ENCODE results near the gene STK32C. TPM values are rescaled to one million over a fixed set of nuclear protein-coding genes. Genes with fewer than 3 reads are reported as not detected.

The STK32C gene
- total RNA-seq, 4 donors from 2014 or later: 3.7 to 13.9 (median 6.7) TPM

DNA sequence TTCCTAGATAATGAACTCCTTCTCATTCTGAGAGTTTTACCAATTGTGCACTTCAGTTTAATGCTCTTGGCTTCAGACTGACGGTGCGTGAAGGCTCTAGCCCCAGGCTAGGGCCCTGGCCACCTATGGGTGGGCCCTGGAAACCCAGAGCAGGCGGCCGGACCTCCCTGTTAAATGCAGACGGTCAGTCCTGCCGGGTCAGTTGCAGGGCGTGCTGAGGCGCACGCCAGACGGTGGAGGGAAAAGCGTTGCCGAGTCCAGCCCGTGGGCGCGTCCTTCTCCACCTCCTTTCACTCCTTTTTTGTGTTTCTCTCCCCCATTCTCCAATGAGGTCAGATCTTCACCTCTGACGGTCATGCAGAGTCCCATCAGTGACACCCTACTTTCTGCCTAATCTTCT lies 118.7 kb downstream of the STK32C start:
- Histone ChIP-seq H3K9me3 (no peaks in the 10 kb centered on the region), H3K27me3 (peaks cover 37 to 47% (median 38%) of the 10 kb centered on the region in 3 donors), H3K4me3 (no peak overlapping the region), H3K27ac (no peak overlapping the region), H3K4me1 (peaks cover 0 to 10% of the 10 kb centered on the region in 2 donors), H3K36me3 (no peaks in the 10 kb centered on the region)
- intact Hi-C loops (cut with DNase I; ENCODE audit: low total_unique reads) (no loop called here), in situ Hi-C loops (cut with MboI; ENCODE audit: low sequenced_read_pairs in 4 of 4) (no loop called here)
- TF ChIP-seq, protein P1, sequence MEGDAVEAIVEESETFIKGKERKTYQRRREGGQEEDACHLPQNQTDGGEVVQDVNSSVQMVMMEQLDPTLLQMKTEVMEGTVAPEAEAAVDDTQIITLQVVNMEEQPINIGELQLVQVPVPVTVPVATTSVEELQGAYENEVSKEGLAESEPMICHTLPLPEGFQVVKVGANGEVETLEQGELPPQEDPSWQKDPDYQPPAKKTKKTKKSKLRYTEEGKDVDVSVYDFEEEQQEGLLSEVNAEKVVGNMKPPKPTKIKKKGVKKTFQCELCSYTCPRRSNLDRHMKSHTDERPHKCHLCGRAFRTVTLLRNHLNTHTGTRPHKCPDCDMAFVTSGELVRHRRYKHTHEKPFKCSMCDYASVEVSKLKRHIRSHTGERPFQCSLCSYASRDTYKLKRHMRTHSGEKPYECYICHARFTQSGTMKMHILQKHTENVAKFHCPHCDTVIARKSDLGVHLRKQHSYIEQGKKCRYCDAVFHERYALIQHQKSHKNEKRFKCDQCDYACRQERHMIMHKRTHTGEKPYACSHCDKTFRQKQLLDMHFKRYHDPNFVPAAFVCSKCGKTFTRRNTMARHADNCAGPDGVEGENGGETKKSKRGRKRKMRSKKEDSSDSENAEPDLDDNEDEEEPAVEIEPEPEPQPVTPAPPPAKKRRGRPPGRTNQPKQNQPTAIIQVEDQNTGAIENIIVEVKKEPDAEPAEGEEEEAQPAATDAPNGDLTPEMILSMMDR (IDR thresholded peaks at IDR 0.05 in 4 of 5, conservative IDR thresholded peaks at IDR 0.05 in 1 of 5): no peak
- no peak for TF ChIP-seq POLR2A (IDR thresholded peaks at IDR 0.05)
- ATAC-seq (no peak), DNase-seq (no peak)

DNA sequence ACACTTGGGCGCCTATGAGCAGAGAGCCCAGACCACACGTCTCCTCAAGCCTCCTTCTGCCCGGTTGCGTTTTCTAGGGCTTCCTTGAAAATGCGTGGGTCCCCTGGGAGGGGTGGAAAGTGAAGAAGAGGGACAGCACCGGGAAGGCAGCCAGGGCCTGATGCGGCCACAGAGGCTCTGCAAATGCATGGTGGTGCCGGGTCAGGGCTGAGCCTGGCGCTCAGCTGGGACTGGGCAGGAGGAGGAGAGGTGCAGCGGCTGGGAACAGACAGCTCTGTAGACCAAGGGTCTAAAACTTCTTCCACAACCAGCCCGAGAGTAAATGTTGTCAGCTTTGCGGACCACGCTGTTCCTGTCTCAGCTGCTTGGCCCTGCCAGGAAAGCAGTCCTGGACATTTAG lies 119.4 kb downstream of the STK32C start:
- ATAC-seq: no peak
- in situ Hi-C loops (cut with MboI; ENCODE audit: low sequenced_read_pairs in 4 of 4): no loop called here
- H3K4me3 ChIP-seq: no peak overlapping the region
- H3K9me3 ChIP-seq: no peaks in the 10 kb centered on the region
- peaks cover 37 to 47% (median 38%) of the 10 kb centered on the region in 3 donors for H3K27me3 ChIP-seq
- H3K4me1 ChIP-seq: peaks cover 0 to 10% of the 10 kb centered on the region in 2 donors
- intact Hi-C loops (cut with DNase I; ENCODE audit: low total_unique reads): no loop called here
- H3K27ac ChIP-seq: no peak overlapping the region
- H3K36me3 ChIP-seq: no peaks in the 10 kb centered on the region
- DNase-seq: no peak
- TF ChIP-seq, protein P1 (IDR thresholded peaks at IDR 0.05 in 4 of 5, conservative IDR thresholded peaks at IDR 0.05 in 1 of 5): no peak
- no peak for TF ChIP-seq POLR2A (IDR thresholded peaks at IDR 0.05)

DNA sequence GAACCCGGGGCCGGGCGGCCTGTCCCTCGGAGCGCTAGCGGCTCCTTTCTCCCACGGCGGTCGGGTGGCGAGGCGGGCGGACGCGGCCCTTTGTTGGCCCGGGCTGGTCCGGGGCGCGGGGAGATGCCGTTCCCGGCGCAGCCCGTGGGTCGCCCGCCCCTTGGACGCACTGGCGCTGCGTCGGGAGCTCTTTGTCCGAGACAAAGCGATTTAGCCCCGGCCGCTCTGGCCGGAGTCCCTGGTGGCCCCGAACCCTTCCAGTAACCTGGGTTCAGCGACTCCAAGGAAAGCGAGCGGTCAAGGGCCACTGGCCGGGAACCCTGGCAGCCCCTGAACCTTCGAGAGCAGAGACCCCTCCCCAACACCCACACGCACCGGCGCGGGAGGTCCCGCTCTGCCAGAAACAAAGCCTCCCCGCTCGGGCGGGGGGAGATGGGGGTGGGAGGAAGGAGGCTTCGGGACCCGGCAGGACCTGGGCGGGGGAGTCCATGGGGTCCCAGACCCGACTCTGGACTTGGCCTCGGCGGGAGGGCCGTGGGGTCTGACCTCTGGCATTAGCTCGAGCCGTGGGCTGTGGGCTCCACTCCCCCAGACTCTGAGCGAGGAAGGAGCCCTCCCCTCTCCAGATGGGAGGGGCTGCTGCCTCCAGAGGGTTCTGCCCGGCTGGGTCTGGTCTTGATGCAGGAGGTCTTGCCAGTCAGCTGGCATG lies 120.2 kb downstream of the STK32C start:
- ATAC-seq (no peak), DNase-seq (no peak)
- intact Hi-C loops (cut with DNase I; ENCODE audit: low total_unique reads) (no loop called here), in situ Hi-C loops (cut with MboI; ENCODE audit: low sequenced_read_pairs in 4 of 4) (no loop called here)
- H3K27ac ChIP-seq: no peak overlapping the region
- no peaks in the 10 kb centered on the region for H3K36me3 ChIP-seq
- TF ChIP-seq, protein P1 (IDR thresholded peaks at IDR 0.05 in 4 of 5, conservative IDR thresholded peaks at IDR 0.05 in 1 of 5): no peak
- TF ChIP-seq POLR2A (IDR thresholded peaks at IDR 0.05): no peak
- peak overlapping the region; percentile 20 to 53 (median 42) for H3K4me3 ChIP-seq
- H3K9me3 ChIP-seq: no peaks in the 10 kb centered on the region
- H3K4me1 ChIP-seq: peaks cover 0 to 10% of the 10 kb centered on the region in 2 donors
- peaks cover 37 to 53% (median 41%) of the 10 kb centered on the region in 3 donors for H3K27me3 ChIP-seq

DNA sequence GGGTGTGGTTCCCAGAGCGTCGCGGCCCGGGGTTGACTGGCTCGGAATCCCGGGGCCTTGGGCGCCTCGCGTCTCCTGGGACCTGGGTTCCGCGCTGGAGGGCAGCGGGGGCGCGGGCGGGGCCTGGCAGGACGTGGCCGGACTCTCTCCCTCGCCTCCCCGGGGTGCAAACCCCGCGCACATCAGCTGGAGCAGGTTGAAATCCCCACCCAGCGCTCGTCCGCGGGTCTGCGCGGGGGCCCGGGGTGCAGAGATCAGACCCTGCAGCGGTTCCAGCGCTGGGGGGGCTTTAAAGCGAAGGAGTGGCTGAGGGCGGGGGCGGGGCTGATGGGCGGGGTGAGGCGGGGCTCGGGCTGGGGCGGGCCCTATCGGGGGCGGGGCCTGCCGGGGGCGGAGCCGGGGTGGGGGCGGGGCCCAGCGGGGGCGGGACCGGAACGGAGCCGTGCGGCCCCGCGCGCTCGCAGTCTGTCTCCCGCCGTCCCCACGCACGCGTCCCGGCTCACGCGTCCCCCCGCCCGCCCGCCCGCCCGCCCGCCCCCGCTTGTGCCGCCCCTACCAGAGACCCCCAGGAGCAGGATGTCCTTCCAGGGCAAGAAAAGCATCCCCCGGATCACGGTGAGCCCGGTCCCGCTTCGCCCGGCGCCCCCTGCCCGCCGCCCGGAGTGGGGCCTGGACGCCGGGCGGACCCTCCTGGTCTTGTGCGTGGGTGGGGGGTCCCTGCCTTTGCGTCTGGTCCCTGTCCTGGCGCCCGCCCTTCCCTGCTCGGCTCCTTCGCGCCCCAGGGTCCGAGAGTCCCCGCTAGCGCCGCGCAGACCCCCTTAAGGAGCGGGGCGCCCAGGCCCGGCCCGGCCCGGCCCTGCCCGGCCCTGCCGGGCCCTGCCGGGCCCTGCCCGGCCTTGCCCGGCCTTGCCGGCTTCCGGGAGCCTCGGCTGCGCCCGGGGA lies 121.0 kb downstream of the STK32C start, which contains the start of gene DPYSL4:
Gene DPYSL4, plus strand, starts transcription at position 461 of the 942 bp plus-strand sequence. Its CDS starts 116 bp downstream, at position 577.
- Histone ChIP-seq H3K27ac (no peak within 1 kb of the TSS), H3K4me3 (peak within 1 kb of the TSS; percentile 37 to 61 (median 51)), H3K27me3 (peaks cover 37 to 53% (median 41%) of the 10 kb centered on the region in 3 donors), H3K4me1 (peaks cover 0 to 10% of the 10 kb centered on the region in 2 donors), H3K9me3 (no peaks in the 10 kb centered on the region), H3K36me3 (no peaks in the 10 kb centered on the region)
- DNase-seq: no peak
- in situ Hi-C loops (cut with MboI; ENCODE audit: low sequenced_read_pairs in 4 of 4) (no loop called here), intact Hi-C loops (cut with DNase I; ENCODE audit: low total_unique reads) (no loop called here)
- no peak for TF ChIP-seq POLR2A (IDR thresholded peaks at IDR 0.05)
- TF ChIP-seq, protein P1 (IDR thresholded peaks at IDR 0.05 in 4 of 5, conservative IDR thresholded peaks at IDR 0.05 in 1 of 5): no peak
- ATAC-seq: peak; percentile 22 to 50

Data from gastrocnemius medialis (tissue), 4 donors.